Omental fat pad (tissue), 4 donors: ENCODE data around the gene GC. TPM values are rescaled to one million over a fixed set of nuclear protein-coding genes. Genes with fewer than 3 reads are reported as not detected.
"Not testable (repeated sequence)": the region's sequence is repeated elsewhere in the genome, so short reads cannot be mapped to it uniquely, and the experiment has no call there.

Experiments
- ATAC-seq: fragments of 150-250 bp; one replicate; pipeline ENCODE4 v1.9.1; 2016; ENCODE audit warnings: mild to moderate bottlenecking, moderate library complexity; ENCODE audit not compliant: low FRiP score
- DNase-seq: peaks from one replicate; pipeline ENCODE4 v3.0.0-alpha.2; 2019; ENCODE audit warnings: low spot score
- total RNA-seq, 4 donors: library from RNA; depleted of rRNA; stranded (reverse); fragments of >200 nt; gene quantifications; one replicate each; pipeline ENCODE4 v1.1.0, GENCODE V29; 2016
- TF ChIP-seq, protein P1 (sequence below), 3 donors: fragments of 450-650 bp; IDR thresholded peaks; one replicate each; pipeline ENCODE4 v1.5.1; 2016 to 2017; ENCODE audit warnings: antibody characterized with exemption in 3 of 3, mild to moderate bottlenecking in 3 of 3, moderate library complexity in 2 of 3

Gene GC
- total RNA-seq, 4 donors from 2014 or later = not detected

GRCh38 chr4:71768123-71768522 is 15.8 kb downstream of the GC start:
- TF ChIP-seq, protein P1, sequence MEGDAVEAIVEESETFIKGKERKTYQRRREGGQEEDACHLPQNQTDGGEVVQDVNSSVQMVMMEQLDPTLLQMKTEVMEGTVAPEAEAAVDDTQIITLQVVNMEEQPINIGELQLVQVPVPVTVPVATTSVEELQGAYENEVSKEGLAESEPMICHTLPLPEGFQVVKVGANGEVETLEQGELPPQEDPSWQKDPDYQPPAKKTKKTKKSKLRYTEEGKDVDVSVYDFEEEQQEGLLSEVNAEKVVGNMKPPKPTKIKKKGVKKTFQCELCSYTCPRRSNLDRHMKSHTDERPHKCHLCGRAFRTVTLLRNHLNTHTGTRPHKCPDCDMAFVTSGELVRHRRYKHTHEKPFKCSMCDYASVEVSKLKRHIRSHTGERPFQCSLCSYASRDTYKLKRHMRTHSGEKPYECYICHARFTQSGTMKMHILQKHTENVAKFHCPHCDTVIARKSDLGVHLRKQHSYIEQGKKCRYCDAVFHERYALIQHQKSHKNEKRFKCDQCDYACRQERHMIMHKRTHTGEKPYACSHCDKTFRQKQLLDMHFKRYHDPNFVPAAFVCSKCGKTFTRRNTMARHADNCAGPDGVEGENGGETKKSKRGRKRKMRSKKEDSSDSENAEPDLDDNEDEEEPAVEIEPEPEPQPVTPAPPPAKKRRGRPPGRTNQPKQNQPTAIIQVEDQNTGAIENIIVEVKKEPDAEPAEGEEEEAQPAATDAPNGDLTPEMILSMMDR (IDR thresholded peaks at IDR 0.05) = no peak
- no peak for ATAC-seq
- no peak for DNase-seq

- no peak for DNase-seq
- TF ChIP-seq, protein P1 (IDR thresholded peaks at IDR 0.05) = no peak
- no peak for ATAC-seq
Measured at GRCh38 chr4:71765821-71766383, 18.0 kb downstream of the GC start.

DNA sequence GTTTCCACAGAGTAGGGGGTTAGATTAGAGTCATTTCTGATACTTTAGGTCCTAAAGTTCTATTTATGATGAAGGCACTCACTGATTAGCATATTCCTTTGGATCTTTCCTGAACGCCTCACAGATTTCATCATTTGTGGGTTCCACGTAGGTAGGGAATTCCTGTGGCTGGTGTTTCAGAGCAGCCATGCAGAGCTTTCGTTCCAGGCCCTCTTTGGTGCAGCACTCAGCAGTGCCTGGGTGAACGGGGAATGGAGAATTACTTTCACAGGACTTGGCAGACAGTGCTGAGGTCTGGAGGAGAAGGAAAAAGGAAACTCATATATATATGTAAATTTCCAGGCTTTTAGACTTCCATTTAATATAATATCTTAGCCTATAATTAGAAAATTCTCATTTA is 18.5 kb downstream of the GC start:
- DNase-seq (no peak), ATAC-seq (no peak)
- TF ChIP-seq, protein P1 (IDR thresholded peaks at IDR 0.05) = no peak

- TF ChIP-seq, protein P1 (IDR thresholded peaks at IDR 0.05) = no peak
- no peak for ATAC-seq
Measured at GRCh38 chr4:71752383-71753042, 31.4 kb downstream of the GC start.

DNA sequence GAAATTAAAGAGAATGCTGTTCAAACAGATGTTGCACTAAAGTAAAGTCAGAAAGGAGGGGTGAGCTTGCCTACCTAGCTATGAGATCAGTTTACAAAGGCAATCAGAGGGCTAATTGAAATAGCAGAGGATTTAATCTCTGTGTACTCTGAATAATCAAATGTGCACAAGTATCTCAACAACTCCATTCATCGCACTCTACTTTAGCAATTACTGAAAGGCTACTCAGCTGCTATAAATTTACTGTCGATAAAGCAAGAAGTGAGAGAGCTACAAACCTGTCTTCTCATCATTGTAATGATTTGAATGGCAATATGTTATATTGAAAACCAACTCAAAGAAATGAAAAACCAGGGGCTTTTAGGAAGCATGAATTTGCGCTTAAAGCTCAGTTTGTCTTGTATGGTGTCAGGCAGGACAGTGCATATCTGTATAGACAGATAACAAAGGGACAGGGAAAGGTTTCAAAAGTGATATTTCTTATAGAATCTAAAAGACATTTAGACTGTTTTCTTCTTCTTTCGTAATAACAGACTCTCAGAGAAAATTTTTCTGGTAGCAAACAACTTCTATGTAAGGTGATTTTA is 34.8 kb downstream of the GC start:
- TF ChIP-seq, protein P1 (IDR thresholded peaks at IDR 0.05) = no peak
- no peak for DNase-seq
- no peak for ATAC-seq

More at GRCh38 chr4:71752383-71753042, 31.4 kb downstream of the GC start:
- no peak for DNase-seq

GRCh38 chr4:71746379-71746778 is 37.5 kb downstream of the GC start:
- ATAC-seq = no peak
- DNase-seq = no peak
- TF ChIP-seq, protein P1 (IDR thresholded peaks at IDR 0.05) = no peak

- not testable (repeated sequence) for ATAC-seq, DNase-seq
Measured at GRCh38 chr4:71738782-71739181, 45.1 kb downstream of the GC start.
